Stimulated activated CD8-positive, alpha-beta memory T cell treated with anti-CD3 and anti-CD28 coated beads, Interleukin-15, amount 100 ng/mL, for 4 hours (primary cell): ENCODE data around the gene DCUN1D1.
A peak's percentile ranks its signal among the peaks of the same experiment; 100 is the strongest.
"Not testable (repeated sequence)": the region's sequence is repeated elsewhere in the genome, so short reads cannot be mapped to it uniquely, and the experiment has no call there.

ENCODE experiments used
- DNase-seq, 2 donors: peaks; one replicate each; pipeline ENCODE4 v3.0.0-alpha.2; 2020; ENCODE audit warnings: low read depth in 2 of 2

DCUN1D1 gene

GRCh38 chr3:182980204-182981037, at the start of gene DCUN1D1:
Gene DCUN1D1, minus strand, starts transcription at chr3:182980538. Its CDS starts 49 bp downstream, at chr3:182980489.
- DNase-seq, result peak; percentile 70 to 77

DNA sequence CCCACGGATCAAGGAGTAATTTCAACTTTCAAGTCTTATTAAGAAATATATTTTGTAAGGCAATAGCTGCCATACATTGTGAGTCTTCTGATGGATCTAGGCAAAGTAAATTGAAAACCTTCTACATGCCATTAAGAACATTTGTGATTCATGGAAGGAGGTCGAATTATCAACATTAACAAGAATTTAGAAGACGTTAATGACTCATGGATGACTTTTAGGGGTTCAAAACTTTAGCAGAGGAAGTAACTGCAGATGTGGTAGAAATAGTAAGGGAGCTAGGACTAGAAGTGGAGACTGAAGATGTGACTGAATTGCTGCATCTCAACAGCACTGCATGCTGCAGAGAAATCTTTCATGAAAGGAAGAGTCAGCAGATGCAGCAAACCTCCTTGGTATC, 48.1 kb upstream of the DCUN1D1 start:
- DNase-seq, result no peak

DNA sequence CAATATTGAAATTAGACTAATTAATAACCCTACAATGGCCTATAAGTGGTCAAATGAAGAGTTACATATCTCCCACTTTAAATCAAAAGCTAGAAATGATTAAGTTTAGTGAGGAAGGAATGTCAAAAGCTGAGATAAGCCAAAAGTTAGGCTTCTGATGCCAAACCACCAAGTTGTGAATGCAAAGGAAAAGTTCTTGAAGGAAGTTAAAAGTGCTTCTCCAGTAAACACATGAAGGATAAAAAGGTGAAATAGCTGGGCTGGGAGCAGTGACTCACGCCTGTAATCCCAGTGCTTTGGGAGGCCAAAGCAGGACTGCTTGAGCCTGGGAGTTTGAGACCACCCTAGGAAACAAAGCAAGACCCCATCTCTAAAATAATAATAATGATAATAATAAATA, 46.9 kb upstream of the DCUN1D1 start:
- no peak for DNase-seq

- no peak for DNase-seq
Measured at GRCh38 chr3:183022936-183023516, 42.7 kb upstream of the DCUN1D1 start.

DNA sequence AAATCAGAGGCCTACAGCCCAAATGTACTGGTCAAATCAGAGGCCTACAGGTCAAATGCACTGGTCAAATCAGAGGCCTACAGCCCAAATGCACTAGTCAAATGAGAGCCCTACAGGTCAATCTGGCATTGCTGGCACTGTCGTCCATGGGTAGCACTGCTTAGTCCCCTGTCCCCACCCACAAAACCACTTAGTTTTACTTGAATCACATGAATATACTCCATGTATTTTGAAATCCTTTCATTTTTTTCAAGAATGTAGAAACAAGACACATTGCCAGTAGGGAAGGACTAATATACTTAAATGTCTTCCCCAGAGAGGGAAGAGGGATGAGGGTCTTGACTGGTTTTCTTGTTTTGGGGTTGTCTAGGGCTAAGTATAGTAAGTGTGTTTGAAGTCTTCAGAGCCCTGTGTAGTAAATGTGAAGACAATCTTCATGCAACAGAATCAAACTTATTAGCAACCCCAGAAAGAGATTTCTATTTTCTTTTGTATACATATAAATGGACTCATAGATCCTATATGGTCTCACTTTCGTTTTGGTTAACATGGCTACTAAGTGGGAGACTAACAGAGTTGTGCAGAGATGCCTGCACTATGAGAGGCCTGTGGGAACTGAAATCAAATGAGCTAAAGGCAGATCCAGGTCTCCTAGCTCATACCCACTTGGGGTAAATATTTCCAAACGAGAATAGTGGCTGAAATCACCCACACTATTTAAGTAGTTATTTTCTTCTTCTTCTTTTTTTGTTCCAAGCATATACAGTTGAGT, 38.3 kb upstream of the DCUN1D1 start:
- DNase-seq, result no peak

DNA sequence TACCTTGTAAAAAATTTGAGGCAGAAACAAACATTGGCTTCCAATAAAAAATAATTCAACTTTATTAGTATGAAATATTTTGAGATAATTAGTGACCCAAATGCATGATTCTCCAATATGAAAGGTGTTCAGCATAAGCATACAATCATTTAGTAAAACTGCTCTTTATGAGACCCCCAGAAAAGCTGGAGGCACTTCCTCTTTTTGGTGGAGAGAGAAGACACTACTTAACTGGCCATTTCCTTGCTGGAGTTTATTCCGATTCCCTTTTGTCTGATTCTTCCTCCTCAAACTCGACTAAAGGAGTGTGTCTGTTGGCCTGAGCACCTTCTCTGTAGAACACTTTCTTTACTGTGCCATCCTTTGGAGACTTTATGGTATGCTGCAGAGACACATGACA, 34.8 kb upstream of the DCUN1D1 start:
- DNase-seq, result no peak

DNA sequence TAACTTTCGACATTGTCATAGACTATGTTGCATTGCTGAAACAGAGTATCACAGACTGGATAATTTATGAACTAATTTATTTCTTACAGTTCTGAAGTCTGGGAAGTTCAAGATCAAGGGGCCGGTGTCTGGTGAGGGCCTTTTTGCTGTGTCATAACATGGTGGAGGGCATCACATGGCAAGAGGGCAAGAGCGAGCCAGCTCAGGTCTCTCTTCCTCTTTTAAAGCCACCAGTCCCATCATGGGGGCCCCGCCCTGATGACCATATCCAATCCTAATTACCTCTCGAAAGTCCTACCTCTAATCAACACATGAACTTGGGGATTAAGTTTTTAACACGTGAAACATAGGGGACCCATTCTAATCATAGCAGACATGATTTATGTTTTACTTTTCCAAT, 33.5 kb upstream of the DCUN1D1 start:
- no peak for DNase-seq

DNA sequence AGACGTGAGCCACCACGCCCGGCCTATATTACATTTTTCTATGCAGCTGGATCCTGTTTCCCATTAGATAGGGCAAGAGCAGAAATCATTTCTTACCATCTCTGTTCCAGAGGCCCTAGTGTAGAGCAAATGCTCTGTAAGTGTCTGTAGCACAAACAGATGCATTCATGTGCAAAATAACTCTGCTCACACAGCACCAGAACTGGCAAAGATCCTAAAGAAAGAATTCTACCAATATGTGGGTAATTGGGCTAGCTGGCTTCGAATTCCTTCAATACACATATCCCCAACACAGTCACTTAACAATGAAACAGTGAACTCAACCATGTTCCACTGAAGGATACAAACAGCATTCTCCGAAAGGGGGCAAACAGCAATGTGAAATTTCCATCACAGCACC, 32.7 kb upstream of the DCUN1D1 start:
- DNase-seq, result no peak

GRCh38 chr3:183008800-183009199, 28.5 kb upstream of the DCUN1D1 start:
- no peak for DNase-seq

- no peak for DNase-seq
Measured at GRCh38 chr3:183008303-183008702, 28.0 kb upstream of the DCUN1D1 start.

GRCh38 chr3:183006396-183007002, 26.2 kb upstream of the DCUN1D1 start:
- no peak for DNase-seq

DNA sequence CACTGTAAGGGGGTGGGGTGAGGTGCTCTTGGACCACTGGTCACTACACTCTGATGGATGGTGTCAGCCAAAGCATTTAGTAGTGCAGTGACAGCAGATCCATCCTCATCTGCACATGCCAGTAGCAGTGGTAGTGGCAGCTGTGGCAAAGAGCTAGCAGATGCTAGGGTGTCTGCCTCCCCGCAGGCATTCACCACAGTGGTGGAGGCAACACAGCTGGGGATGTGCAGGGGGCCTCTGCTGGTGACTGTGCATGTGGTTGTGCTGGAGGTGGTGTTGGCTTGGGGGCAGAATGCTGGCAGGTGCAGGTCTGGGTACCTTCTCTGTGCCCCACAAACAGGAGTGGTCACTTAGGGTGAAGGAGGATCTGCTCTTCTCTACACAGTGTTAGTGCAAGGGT, 19.4 kb upstream of the DCUN1D1 start:
- DNase-seq, result no peak

GRCh38 chr3:182993486-182994201, 13.3 kb upstream of the DCUN1D1 start:
- DNase-seq, result not testable (repeated sequence)

GRCh38 chr3:182989566-182989965, 9.2 kb upstream of the DCUN1D1 start:
- DNase-seq, result no peak

- no peak for DNase-seq
Measured at GRCh38 chr3:182986021-182986420, 5.7 kb upstream of the DCUN1D1 start.

DNA sequence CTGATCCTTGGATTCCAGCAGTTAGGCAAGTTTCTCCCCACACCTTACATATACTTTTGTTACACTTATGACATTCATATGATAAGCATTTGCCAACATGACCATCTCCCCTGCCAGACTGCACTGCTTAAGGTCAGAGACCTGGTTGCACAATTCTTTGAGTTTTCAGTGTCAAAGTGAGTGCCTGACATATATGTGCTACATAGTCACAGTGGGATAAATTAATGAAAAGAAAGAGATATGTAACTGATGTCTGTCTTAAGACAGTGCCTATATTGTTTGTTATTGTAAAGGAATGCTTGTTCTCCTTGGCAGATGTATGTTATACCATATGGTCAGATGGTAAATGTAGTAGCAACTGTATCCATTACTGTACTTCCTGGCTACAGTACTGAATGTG, 3.5 kb upstream of the DCUN1D1 start:
- DNase-seq, result no peak

- DNase-seq, result no peak
Measured at GRCh38 chr3:182981038-182981380, 671 bp upstream of the DCUN1D1 start.

- DNase-seq, result peak in 1 of 2 donors; percentile 3
Measured at GRCh38 chr3:182979674-182980191, 605 bp downstream of the DCUN1D1 start.

DNA sequence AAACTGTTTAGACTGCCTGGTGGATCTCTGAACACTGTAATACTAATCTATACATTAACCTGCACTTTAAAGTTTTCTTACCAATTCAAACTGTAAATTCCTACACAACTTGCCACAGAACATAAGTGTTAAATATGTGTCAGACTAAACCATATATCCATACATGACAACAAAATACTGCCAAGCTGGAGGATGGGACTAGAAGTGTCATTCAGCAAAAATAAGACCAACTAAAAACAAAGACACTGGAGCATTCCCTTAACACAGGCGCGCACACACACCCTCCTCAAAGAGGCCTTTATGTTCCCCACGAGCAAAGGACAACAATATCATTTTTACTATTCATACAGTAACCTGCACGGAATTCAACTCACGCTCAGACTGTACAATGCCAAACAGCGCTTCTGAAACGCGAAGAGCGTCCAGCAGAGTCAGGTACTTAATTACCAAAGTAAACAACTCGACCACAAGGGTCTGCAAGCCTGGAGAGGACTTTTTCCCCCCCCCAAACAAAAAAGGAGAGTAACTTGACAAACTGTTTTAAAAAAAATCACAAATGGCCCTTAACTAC, 1.1 kb downstream of the DCUN1D1 start:
- no peak for DNase-seq

GRCh38 chr3:182978387-182978786, 2.0 kb downstream of the DCUN1D1 start:
- DNase-seq, result no peak

DNA sequence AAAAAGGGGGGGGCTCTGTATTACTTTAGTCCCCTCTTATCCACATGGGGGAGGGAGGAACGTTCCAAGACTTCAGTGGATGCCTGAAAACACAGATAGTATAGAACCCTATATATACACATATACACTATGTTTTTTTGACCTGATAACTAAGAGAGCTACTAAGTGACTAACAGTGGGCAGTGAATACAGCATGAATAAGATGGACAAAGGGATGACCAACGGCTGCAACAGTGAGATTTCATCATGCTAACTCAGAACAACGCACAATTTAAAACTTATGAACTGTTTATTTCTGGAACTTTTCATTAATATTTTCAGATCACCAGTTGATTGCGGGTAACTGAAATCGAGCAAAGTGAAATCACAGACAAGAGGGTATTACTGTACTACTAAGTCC, 7.3 kb downstream of the DCUN1D1 start:
- DNase-seq, result no peak
